Measurements from ENCODE around the gene WARS2.

The WARS2 gene

GRCh38 chr1:119159111-119159510, 18.7 kb upstream of the WARS2 start:
- TF ChIP-seq, protein P1, sequence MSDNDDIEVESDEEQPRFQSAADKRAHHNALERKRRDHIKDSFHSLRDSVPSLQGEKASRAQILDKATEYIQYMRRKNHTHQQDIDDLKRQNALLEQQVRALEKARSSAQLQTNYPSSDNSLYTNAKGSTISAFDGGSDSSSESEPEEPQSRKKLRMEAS (IDR thresholded peaks at IDR 0.05) = no peak
- TF ChIP-seq TCF12 (IDR thresholded peaks at IDR 0.05; ENCODE audit: low read depth) = no peak
- TF ChIP-seq FOXM1 (IDR thresholded peaks at IDR 0.05; ENCODE audit: borderline replicate concordance, low read depth) = no peak
- TF ChIP-seq RAD21 (IDR thresholded peaks at IDR 0.05; ENCODE audit: low read depth) = no peak
- TF ChIP-seq, protein P2, sequence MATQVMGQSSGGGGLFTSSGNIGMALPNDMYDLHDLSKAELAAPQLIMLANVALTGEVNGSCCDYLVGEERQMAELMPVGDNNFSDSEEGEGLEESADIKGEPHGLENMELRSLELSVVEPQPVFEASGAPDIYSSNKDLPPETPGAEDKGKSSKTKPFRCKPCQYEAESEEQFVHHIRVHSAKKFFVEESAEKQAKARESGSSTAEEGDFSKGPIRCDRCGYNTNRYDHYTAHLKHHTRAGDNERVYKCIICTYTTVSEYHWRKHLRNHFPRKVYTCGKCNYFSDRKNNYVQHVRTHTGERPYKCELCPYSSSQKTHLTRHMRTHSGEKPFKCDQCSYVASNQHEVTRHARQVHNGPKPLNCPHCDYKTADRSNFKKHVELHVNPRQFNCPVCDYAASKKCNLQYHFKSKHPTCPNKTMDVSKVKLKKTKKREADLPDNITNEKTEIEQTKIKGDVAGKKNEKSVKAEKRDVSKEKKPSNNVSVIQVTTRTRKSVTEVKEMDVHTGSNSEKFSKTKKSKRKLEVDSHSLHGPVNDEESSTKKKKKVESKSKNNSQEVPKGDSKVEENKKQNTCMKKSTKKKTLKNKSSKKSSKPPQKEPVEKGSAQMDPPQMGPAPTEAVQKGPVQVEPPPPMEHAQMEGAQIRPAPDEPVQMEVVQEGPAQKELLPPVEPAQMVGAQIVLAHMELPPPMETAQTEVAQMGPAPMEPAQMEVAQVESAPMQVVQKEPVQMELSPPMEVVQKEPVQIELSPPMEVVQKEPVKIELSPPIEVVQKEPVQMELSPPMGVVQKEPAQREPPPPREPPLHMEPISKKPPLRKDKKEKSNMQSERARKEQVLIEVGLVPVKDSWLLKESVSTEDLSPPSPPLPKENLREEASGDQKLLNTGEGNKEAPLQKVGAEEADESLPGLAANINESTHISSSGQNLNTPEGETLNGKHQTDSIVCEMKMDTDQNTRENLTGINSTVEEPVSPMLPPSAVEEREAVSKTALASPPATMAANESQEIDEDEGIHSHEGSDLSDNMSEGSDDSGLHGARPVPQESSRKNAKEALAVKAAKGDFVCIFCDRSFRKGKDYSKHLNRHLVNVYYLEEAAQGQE (IDR thresholded peaks at IDR 0.05; ENCODE audit: low read depth) = no peak
- no peak for TF ChIP-seq TAF1 (IDR thresholded peaks at IDR 0.05; ENCODE audit: low read depth)
- TF ChIP-seq CEBPB (IDR thresholded peaks at IDR 0.05) = no peak

GRCh38 chr1:119150150-119150549, 9.7 kb upstream of the WARS2 start:
- TF ChIP-seq EGR1 (IDR thresholded peaks at IDR 0.05) = no peak
- TF ChIP-seq, protein P2 (IDR thresholded peaks at IDR 0.05; ENCODE audit: low read depth) = no peak
- no peak for TF ChIP-seq RAD21 (IDR thresholded peaks at IDR 0.05; ENCODE audit: low read depth)
- no peak for TF ChIP-seq USF1 (IDR thresholded peaks at IDR 0.05)
- no peak for TF ChIP-seq FOXM1 (IDR thresholded peaks at IDR 0.05; ENCODE audit: borderline replicate concordance, low read depth)
- TF ChIP-seq ZBTB7A (IDR thresholded peaks at IDR 0.05; ENCODE audit: low read depth) = no peak
- TF ChIP-seq NFIC (IDR thresholded peaks at IDR 0.05) = no peak
- TF ChIP-seq, protein P1 (IDR thresholded peaks at IDR 0.05) = no peak
- TF ChIP-seq CEBPB (IDR thresholded peaks at IDR 0.05) = no peak
- TF ChIP-seq CREB1 (IDR thresholded peaks at IDR 0.05; ENCODE audit: low read depth) = no peak
- no peak for TF ChIP-seq TAF1 (IDR thresholded peaks at IDR 0.05; ENCODE audit: low read depth)
- no peak for TF ChIP-seq TCF12 (IDR thresholded peaks at IDR 0.05; ENCODE audit: low read depth)

- TF ChIP-seq YY1 (IDR thresholded peaks at IDR 0.05; ENCODE audit: low read depth) = no peak
Observed at GRCh38 chr1:119147661-119148090, 7.2 kb upstream of the WARS2 start.

DNA sequence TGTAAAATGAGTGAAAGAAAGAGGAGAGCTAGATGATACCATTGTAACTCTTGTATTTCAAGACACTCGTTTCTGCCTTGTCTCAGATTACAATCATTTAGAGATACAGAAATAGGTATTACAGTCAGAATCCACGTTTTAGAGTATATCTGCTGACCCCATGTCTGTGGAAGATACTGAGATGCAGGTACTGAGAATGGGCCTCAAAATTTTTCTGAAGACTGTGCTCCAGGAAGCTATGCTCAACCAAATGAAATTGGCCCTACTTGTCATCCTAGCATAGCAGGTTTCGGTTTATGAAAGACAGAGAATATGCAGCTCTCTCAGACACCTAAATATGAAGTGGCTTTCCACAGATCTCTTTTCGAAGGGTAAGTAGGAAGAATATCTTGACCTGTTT, 6.0 kb upstream of the WARS2 start:
- no peak for TF ChIP-seq EGR1 (IDR thresholded peaks at IDR 0.05)
- TF ChIP-seq TAF1 (IDR thresholded peaks at IDR 0.05; ENCODE audit: low read depth) = no peak
- TF ChIP-seq, protein P1 (IDR thresholded peaks at IDR 0.05) = no peak
- no peak for TF ChIP-seq EP300 (IDR thresholded peaks at IDR 0.05; ENCODE audit: borderline replicate concordance)

- no peak for TF ChIP-seq CREB1 (IDR thresholded peaks at IDR 0.05; ENCODE audit: low read depth)
Observed at GRCh38 chr1:119144813-119145212, 4.4 kb upstream of the WARS2 start.

DNA sequence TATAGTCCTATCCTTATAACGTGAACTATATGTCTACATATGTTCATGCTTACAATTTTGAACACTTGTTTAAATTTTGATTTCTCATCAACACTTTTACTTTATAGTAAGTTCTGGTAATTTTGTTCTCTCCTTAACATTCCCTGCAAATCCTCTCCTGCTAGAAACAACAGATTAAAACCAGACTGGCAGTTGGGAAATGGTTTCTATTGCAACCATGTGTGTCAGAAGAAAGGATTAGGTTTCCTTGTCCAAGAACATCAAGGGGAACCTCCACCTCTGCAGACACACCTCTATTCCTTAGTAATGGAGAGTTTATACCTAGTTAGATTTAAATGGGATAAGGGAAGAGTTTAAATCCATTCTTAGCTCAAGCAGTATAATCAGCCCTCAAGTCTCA, 3.3 kb upstream of the WARS2 start:
- TF ChIP-seq USF1 (IDR thresholded peaks at IDR 0.05) (no peak), RAD21 (IDR thresholded peaks at IDR 0.05; ENCODE audit: low read depth) (no peak), CREB1 (IDR thresholded peaks at IDR 0.05; ENCODE audit: low read depth) (no peak)

- TF ChIP-seq, protein P1 (IDR thresholded peaks at IDR 0.05) = no peak
- TF ChIP-seq ZBTB7A (IDR thresholded peaks at IDR 0.05; ENCODE audit: low read depth) (no peak), CEBPB (IDR thresholded peaks at IDR 0.05) (no peak), USF1 (IDR thresholded peaks at IDR 0.05) (no peak)
Observed at GRCh38 chr1:119141660-119142059, 1.2 kb upstream of the WARS2 start.
